Adrenal gland (tissue), 12 donors: Measurements from ENCODE around the gene UVRAG. TPM values are rescaled to one million over a fixed set of nuclear protein-coding genes. Genes with fewer than 3 reads are reported as not detected.

Source experiments
- DNase-seq, 7 donors: peaks; one replicate each; pipeline ENCODE4 v3.0.0-alpha.2; 2019 to 2020
- H3K27ac ChIP-seq, 5 donors: fragments of 200-600 bp; sonication (generic) in 4 of 5; 1 replicate in 3 of 5; 2 replicates in 2 of 5; pipeline versions ENCODE4 v1.5.1 to v1.8.0; 2016 to 2020; ENCODE audit warnings: mild to moderate bottlenecking in 1 of 5
- H3K27me3 ChIP-seq: fragments of 200-600 bp; 2 replicates; pipeline ENCODE4 v1.8.0; 2021
- H3K36me3 ChIP-seq, 2 donors: fragments of 200-600 bp; replicated peaks in 1 of 2; 1 replicate in 1 of 2; 2 replicates in 1 of 2; pipeline versions ENCODE4 v1.5.1 to v1.8.0; 2018 to 2022
- H3K4me1 ChIP-seq, 2 donors: fragments of 200-600 bp; replicated peaks in 1 of 2; 1 replicate in 1 of 2; 2 replicates in 1 of 2; pipeline versions ENCODE4 v1.5.1 to v1.8.0; 2018 to 2021
- H3K4me3 ChIP-seq, 4 donors: fragments of 200-600 bp; sonication (generic) in 3 of 4; one replicate each; pipeline ENCODE4 v1.5.1; 2016 to 2018
- H3K9me3 ChIP-seq, 3 donors: fragments of 200-600 bp; sonication (generic) in 1 of 3; replicated peaks in 1 of 3; 1 replicate in 2 of 3; 2 replicates in 1 of 3; pipeline versions ENCODE4 v1.5.1 to v1.8.0; 2016 to 2021
- POLR2A ChIP-seq, 2 donors: fragments of 450-650 bp; IDR thresholded peaks; one replicate each; pipeline ENCODE4 v1.6.1; 2017; ENCODE audit warnings: antibody characterized with exemption in 2 of 2, mild to moderate bottlenecking in 2 of 2, moderate library complexity in 1 of 2
- WGBS, 4 donors: extraction: QIAGEN DNeasy Blood & Tissue Kit in 2 of 4; methylation state at CpG; one replicate each; pipeline versions ENCODE4 v1.1.5 to v1.1.7; 2013 to 2017; 5-methylcytosine and 5-hydroxymethylcytosine counted together
- intact Hi-C, 2 donors: fragments of 100-400 bp; cut with DNase I; formaldehyde crosslinking; loops; one replicate each; pipeline versions ENCODE4 v1.14.1 to v1.15.0; 2022 to 2023
- polyA plus RNA-seq, 3 donors: library from polyadenylated mRNA; stranded (reverse); fragments of 200-250 nt in 2 of 3; fragments of 350-450 nt in 1 of 3; fragmentation: Illumina TruSeq in 1 of 3; extraction: RNeasy Lipid Tissue Mini Kit (QIAGEN cat#74804) in 1 of 3; gene quantifications; one replicate each; pipeline ENCODE4 v1.2.3, GENCODE V29; 2013 to 2014
- total RNA-seq, 9 donors: library from RNA; depleted of rRNA in 4 of 9; stranded (reverse); fragments of >200 nt in 4 of 9; fragments of 120-200 nt in 1 of 9; fragmentation: NEBNext Ultra II Directional in 1 of 9; extraction: Animal tissue kit (Norgen Biotek cat#: 25700) in 1 of 9; gene quantifications; one replicate each; pipeline versions ENCODE4 v1.1.0 to v1.2.4, GENCODE V29; 2013 to 2023
- TF ChIP-seq, protein P1 (sequence below), 6 experiments: fragments of 450-650 bp in 4 of 6; fragments of 200-600 bp in 2 of 6; sonication (generic) in 1 of 6; IDR thresholded peaks; 1 replicate in 5 of 6; 2 replicates in 1 of 6; pipeline versions ENCODE4 v1.5.1 to v1.8.0; 2016 to 2021; ENCODE audit warnings: antibody characterized with exemption in 6 of 6, mild to moderate bottlenecking in 2 of 6, moderate library complexity in 1 of 6
- donor health status: healthy with polysubstance abuse.
- donor health status: Bipolar disorder and iron deficiency.
- donor health status: DM: yes; HTN: yes; CAD: no.
- donor health status: DM: no; HTN: no; CAD: no.
- donor health status: DM: no; HTN: no; CAD: no.
- donor health status: DM: yes; HTN: yes; CAD: no.

UVRAG gene
- total and polyA plus RNA-seq, 12 donors: 10.9 to 61.4 (median 28.5) TPM

- TF ChIP-seq, protein P1, sequence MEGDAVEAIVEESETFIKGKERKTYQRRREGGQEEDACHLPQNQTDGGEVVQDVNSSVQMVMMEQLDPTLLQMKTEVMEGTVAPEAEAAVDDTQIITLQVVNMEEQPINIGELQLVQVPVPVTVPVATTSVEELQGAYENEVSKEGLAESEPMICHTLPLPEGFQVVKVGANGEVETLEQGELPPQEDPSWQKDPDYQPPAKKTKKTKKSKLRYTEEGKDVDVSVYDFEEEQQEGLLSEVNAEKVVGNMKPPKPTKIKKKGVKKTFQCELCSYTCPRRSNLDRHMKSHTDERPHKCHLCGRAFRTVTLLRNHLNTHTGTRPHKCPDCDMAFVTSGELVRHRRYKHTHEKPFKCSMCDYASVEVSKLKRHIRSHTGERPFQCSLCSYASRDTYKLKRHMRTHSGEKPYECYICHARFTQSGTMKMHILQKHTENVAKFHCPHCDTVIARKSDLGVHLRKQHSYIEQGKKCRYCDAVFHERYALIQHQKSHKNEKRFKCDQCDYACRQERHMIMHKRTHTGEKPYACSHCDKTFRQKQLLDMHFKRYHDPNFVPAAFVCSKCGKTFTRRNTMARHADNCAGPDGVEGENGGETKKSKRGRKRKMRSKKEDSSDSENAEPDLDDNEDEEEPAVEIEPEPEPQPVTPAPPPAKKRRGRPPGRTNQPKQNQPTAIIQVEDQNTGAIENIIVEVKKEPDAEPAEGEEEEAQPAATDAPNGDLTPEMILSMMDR (IDR thresholded peaks at IDR 0.05): no peak
- H3K27me3 ChIP-seq: no peaks in the 10 kb centered on the region
- intact Hi-C loops: loop anchor here (5.0 to 10.0 kb wide), 3 partner anchors 256 to 428 kb away; no protein-coding TSS in a partner anchor
- 51 to 61% (median 60%) methylated on average over 12 to 13 of the region's 13 CpGs for WGBS, 4 donors
- peak in 1 of 7 donors; percentile 17 for DNase-seq
- peak overlapping the region in 2 of 5 donors; percentile 56 to 72 for H3K27ac ChIP-seq
- H3K4me1 ChIP-seq: peaks cover 17% of the 10 kb centered on the region in 2 donors
- no peaks in the 10 kb centered on the region for H3K9me3 ChIP-seq
- H3K36me3 ChIP-seq: no peaks in the 10 kb centered on the region
- peak overlapping the region in 1 of 4 donors; percentile 54 for H3K4me3 ChIP-seq
Observed at GRCh38 chr11:76152741-76153570, 337.9 kb downstream of the UVRAG start.

DNA sequence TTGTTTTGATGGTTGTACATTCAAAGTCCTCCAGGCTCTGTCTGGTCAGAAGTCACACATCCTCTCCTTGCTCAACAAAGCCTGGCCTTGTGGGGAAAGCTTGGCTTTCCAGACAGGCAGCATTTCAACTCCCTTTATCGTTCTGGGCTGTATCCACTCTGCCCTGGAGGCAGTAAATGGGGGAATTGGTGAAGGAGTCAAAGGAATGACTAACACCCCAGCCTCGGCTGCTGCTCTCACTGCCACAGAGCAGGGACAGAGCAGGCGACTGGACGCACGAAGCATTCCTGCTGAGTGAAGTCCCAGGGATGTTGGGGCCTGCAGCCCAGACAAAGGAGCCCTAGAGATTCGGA, 338.5 kb downstream of the UVRAG start:
- peak; percentile 33 to 62 (median 59) for DNase-seq
- TF ChIP-seq POLR2A (IDR thresholded peaks at IDR 0.05): no peak
- TF ChIP-seq, protein P1 (IDR thresholded peaks at IDR 0.05): no peak
- H3K9me3 ChIP-seq: no peaks in the 10 kb centered on the region
- H3K36me3 ChIP-seq: no peaks in the 10 kb centered on the region
- peak overlapping the region in 2 of 5 donors; percentile 56 to 72 for H3K27ac ChIP-seq
- no peaks in the 10 kb centered on the region for H3K27me3 ChIP-seq
- no peak overlapping the region for H3K4me3 ChIP-seq
- intact Hi-C loops: loop anchor here (5.0 to 10.0 kb wide), 3 partner anchors 256 to 429 kb away; no protein-coding TSS in a partner anchor
- WGBS, 4 donors: 38 to 60% (median 49%) methylated on average over 6 of the region's 6 CpGs
- peaks cover 17% of the 10 kb centered on the region in 2 donors for H3K4me1 ChIP-seq

- WGBS, 4 donors: 82 to 86% (median 84%) methylated on average over 11 of the region's 11 CpGs
- Histone ChIP-seq H3K27me3 (no peaks in the 10 kb centered on the region), H3K9me3 (no peaks in the 10 kb centered on the region), H3K4me1 (peaks cover 17% of the 10 kb centered on the region in 2 donors), H3K36me3 (no peaks in the 10 kb centered on the region), H3K4me3 (no peak overlapping the region), H3K27ac (no peak overlapping the region)
- TF ChIP-seq POLR2A (IDR thresholded peaks at IDR 0.05): no peak
- TF ChIP-seq, protein P1 (IDR thresholded peaks at IDR 0.05): no peak
- intact Hi-C loops: loop anchor here in 1 of 2 donors (10.0 kb wide), 1 partner anchor 431 kb away; no protein-coding TSS in a partner anchor
- DNase-seq: no peak
Observed at GRCh38 chr11:76155500-76156227, 340.7 kb downstream of the UVRAG start.

GRCh38 chr11:76156971-76157427, 342.0 kb downstream of the UVRAG start:
- TF ChIP-seq POLR2A (IDR thresholded peaks at IDR 0.05): no peak
- TF ChIP-seq, protein P1 (IDR thresholded peaks at IDR 0.05): no peak
- H3K36me3 ChIP-seq: no peaks in the 10 kb centered on the region

More at GRCh38 chr11:76156971-76157427, 342.0 kb downstream of the UVRAG start:
- DNase-seq: no peak
- WGBS, 4 donors: 75 to 98% (median 87%) methylated on average over 1 to 12 of the region's 12 CpGs
- intact Hi-C loops: loop anchor here in 1 of 2 donors (10.0 kb wide), 1 partner anchor 432 kb away; no protein-coding TSS in a partner anchor
- H3K27ac ChIP-seq: no peak overlapping the region
- no peak overlapping the region for H3K4me3 ChIP-seq
- H3K27me3 ChIP-seq: no peaks in the 10 kb centered on the region
- no peaks in the 10 kb centered on the region for H3K9me3 ChIP-seq
- H3K4me1 ChIP-seq: peaks cover 15 to 17% of the 10 kb centered on the region in 2 donors
